Stimulated activated CD8-positive, alpha-beta memory T cell treated with anti-CD3 and anti-CD28 coated beads, Interleukin-4, amount 100 ng/mL, for 48 hours (primary cell): Measurements from ENCODE around the gene TMPRSS6.
"Not testable (repeated sequence)": the region's sequence is repeated elsewhere in the genome, so short reads cannot be mapped to it uniquely, and the experiment has no call there.

ENCODE experiments used
- DNase-seq: peaks from one replicate; pipeline ENCODE4 v3.0.0-alpha.2; 2020

Gene TMPRSS6

GRCh38 chr22:37084385-37084784 lies 25.1 kb downstream of the TMPRSS6 start:
- no peak for DNase-seq

- no peak for DNase-seq
These were observed 25.6 kb downstream of the TMPRSS6 start for GRCh38 chr22:37083914-37084313.

DNA sequence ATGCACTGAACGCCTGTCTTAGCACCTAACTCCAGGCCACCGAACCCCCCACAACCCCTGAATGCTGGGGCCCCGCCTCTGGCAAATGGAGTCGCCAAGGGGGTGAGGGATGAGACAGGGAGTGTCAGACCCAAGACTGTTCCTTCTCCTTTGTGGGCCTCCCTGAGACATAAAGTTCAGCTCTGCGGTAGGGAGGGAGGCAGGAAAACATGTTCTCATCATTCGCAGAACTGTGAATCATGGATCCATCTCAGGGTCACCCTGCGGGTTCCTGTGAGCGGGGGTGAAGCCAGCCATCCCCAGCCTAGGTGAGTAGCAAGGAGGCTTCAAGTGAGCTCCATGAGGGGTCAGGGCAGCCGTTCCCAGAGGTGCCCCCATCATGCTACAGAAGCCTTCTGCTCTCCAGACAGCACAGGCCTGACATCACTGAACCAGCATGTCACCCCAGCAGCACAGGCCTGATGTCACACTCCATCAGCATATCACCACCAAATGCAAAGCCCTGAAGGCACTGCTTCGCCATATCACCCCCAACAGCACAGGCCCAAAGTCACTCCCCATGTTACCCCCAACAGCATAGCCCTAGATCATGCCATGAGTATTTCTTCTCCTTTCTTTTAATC lies 27.2 kb downstream of the TMPRSS6 start:
- DNase-seq = peak; percentile 74

DNA sequence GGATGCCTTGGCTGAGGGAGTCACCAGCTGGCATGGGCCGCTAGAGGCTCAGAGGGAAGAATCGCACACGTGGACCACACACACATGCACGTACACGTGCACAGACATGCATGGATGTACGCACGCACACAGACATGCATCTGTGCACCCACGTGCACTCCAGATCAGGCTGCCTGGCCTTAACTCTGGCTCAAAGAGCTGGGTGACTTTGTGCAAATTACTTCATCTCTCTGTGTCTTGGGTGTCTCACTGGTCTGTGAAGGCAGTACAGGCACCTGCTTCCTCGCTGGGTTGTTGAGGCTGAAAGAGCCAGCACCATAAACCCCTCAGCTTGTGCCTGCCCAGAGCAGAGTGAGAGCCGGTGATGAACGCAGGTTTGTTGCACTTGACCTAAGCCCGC lies 28.7 kb downstream of the TMPRSS6 start:
- DNase-seq = no peak

- peak; percentile 68 for DNase-seq
These were observed 29.1 kb downstream of the TMPRSS6 start for GRCh38 chr22:37080438-37080837.

GRCh38 chr22:37079668-37080171 lies 29.8 kb downstream of the TMPRSS6 start:
- DNase-seq = peak; percentile 93

DNA sequence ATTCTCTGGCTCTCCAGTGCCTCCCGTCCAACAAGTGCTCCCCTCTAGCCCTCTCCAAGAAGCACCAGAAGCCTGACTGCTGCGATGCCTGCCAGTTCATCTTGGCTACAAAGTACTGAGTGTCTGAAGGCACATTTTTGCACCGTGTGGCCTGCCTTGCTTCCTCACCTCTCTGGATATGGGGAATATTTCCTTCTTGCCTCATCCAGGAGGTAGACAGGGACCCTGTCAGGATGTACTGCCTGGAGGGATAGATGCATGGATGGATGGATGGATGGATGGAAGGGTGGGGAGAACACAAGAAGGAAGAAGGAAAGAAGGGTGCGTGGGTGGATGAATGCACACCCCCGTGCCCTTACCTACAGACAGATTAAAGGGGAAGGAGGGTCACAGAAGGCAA lies 30.4 kb downstream of the TMPRSS6 start:
- peak; percentile 48 for DNase-seq

DNA sequence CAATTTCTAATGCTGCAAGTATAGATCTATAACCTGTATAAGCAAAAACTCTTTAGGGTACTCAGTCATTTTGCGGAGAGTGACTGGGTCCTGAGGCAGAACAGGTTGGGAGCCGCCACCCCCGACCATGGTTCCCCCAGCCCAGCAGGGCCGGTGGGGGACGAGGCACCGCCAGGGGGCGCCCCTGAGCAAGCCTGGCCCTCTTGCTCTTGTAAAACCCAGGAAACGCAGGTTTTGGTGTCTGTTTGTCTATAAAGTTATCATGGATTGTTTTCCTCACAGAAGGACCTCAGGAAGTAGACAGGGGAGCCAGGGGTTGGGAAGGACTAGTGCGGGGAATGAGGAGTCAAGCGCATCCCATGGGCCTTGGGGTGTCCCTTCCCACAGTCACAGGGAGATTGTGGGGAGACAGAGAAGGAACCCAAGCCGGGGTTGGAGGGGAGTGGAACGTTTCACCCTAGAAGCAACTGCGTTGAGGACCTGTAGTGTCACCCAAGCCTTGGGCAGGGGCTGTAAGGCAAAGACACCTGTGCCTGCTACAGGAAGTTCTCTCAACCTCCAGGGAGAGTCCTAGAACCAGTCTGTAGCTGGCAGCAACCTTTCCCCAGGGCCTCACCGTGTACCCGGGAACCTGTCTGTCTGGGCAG lies 31.6 kb downstream of the TMPRSS6 start:
- peak; percentile 97 for DNase-seq

GRCh38 chr22:37075822-37076433 lies 33.6 kb downstream of the TMPRSS6 start:
- no peak for DNase-seq

- DNase-seq = no peak
These were observed 34.5 kb downstream of the TMPRSS6 start for GRCh38 chr22:37075046-37075445.

DNA sequence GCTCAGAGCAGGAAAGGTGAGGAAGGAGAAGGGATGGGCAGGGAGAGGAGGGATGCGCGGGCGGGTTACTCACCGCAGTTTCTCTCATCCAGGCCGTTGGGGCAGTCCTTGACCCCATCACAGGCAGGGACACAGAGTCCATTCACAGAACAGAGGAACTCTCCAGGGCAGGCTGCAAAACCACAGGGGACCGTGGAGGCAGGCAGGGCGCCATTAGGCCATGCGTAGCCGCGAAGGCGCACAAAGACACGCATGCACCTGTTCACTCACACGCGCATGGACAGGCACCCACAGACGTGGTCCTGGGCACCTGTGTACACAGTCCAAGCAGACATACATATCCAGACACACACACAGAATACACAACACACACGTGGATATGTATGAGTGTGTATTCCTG lies 35.0 kb downstream of the TMPRSS6 start:
- DNase-seq = no peak

DNA sequence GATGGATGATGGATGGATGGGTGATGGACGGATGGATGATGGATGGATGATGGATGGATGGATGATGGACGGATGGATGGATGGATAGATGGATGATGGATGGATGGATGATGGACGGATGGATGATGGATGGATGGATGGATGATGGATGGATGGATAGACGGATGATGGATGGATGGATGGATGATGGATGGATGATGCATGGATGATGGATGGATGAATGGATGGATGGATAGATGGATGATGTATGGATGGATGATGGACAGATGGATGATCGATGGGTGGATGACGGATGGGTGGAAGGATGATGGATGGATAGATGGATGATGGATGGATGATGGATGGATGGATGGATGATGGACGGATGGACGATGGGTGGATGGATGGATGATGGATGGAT lies 36.8 kb downstream of the TMPRSS6 start:
- DNase-seq = no peak

DNA sequence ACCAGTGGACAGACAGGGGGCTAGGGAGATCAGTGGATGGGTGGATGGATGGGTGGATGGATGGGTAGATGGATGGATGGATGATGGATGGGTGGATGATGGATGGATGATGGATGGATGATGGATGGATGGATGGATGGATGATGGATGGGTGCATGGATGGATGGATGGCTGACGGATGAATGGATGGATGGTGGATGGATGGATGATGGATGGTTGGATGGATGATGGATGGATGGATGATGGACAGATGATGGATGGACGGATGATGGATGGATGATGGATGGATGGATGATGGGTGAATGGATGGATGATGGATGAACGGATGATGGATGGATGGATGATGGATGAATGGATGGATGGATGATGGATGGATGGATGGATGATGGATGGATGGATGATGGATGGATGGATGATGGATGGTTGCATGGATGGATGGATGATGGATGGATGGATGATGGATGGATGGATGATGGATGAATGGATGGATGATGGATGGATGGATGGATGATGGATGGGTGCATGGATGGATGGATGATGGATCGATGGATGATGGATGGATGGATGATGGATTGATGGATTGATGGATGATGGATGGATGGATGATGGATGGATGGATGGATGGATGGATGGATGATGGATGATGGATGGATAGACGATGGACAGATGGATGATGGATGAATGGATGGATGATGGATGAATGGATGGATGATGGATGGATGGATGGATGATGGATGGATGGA lies 37.5 kb downstream of the TMPRSS6 start:
- DNase-seq = not testable (repeated sequence)

- no peak for DNase-seq
These were observed 38.8 kb downstream of the TMPRSS6 start for GRCh38 chr22:37070744-37071143.

GRCh38 chr22:37070334-37070733 lies 39.2 kb downstream of the TMPRSS6 start:
- DNase-seq = no peak

GRCh38 chr22:37069719-37070118 lies 39.8 kb downstream of the TMPRSS6 start:
- no peak for DNase-seq

DNA sequence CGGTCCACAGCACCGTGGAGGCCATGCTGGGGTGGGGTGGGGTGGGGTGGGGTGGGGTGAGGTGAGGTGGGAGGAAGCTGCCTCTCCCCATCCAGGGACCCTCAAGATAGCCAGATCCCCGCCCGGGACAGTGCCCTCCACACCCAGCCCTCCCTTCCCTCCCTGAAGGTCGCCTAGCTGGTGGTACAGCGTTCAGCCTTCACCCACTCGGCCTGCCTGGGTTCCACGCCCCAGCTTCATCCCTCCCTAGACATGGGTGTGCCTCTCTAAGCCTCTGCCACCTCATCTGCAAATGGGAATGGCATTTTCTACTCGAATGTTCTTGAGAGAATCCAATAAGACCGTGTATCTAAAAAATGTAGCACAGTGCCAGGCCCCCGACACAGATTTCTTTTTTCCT lies 40.2 kb downstream of the TMPRSS6 start:
- no peak for DNase-seq

- no peak for DNase-seq
These were observed 40.7 kb downstream of the TMPRSS6 start for GRCh38 chr22:37068859-37069258.

DNA sequence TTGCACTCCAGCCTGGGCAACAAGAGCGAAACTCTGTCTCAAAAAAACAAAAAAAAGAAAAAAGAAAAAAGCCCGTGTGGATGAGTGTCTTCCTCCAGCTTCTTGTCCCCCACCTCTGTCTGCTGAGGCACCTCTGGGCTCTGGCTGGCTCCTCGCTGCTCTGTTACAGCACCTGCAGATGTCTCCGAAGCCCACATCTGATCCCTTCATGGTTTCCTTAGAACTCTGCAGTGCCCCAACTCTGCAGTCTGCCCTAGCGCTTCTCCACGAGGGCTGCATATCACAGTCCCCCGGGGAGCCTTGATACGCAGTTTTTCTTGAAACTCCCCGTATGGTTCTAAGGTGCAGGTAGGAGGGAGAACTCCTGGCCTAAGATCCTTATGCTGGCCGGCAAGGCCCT lies 42.1 kb downstream of the TMPRSS6 start:
- no peak for DNase-seq

- DNase-seq = no peak
These were observed 43.6 kb downstream of the TMPRSS6 start for GRCh38 chr22:37065961-37066360.

DNA sequence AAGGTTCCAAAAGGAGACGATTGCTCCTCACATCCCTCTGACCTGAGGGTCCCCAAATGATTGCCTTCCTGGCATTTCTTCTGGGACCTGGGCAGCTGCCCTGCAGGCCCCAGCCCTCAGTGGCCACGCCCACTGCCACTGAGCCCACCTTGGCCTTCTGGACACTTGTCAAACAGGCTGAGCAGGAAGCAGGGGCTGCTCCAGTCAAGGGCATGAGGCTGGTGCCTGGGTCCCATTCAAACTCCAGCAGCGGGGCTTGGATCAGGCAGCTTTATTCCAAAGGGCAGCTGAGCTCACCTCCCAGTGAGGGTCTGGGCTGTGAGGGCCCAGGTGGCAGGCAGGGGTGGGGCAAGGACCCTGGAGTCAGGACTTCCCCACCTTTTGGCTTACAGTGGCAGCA lies 44.3 kb downstream of the TMPRSS6 start:
- no peak for DNase-seq

- no peak for DNase-seq
These were observed 45.0 kb downstream of the TMPRSS6 start for GRCh38 chr22:37064553-37064952.
